ENCODE results near the gene B4GALT2.

B4GALT2 gene

DNA sequence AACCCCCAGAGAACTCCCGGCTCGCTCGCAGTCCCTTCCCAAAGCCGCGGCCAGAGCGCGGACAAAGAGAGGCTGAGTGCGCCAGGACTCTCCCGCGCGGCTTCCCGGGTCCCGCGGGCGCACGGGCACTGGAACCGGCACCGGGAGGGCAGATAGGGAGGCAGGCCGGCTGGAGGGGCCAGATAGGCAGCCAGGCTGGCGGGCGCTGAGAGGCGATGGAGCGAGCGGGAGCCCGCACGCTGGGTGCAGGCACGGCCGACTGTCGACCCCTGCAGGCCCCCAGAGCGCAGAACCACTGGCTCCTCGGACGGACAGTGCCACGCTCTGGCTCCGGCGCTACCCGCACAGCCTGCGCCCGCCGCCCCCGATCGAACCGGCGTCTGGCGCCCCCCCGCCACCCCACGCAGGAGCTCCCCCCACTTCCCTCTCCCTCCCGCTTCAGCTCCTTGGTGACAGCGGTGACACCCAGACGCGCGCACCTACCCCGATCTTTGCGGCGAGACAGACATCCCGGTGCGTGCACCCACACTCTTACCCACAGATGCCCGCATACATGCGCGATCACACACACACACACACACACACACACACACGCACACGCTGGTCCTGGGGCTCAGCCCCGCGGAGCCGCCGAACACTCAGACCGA is 51.7 kb downstream of the B4GALT2 start:
- peak; percentile 30 for DNase-seq

GRCh38 chr1:44031252-44032169 is 52.5 kb downstream of the B4GALT2 start, which contains the start of gene SLC6A9:
SLC6A9 (minus strand) TSS chr1:44031462; CDS start chr1:44024277, 7,185 bp downstream.
- no peak for DNase-seq

DNA sequence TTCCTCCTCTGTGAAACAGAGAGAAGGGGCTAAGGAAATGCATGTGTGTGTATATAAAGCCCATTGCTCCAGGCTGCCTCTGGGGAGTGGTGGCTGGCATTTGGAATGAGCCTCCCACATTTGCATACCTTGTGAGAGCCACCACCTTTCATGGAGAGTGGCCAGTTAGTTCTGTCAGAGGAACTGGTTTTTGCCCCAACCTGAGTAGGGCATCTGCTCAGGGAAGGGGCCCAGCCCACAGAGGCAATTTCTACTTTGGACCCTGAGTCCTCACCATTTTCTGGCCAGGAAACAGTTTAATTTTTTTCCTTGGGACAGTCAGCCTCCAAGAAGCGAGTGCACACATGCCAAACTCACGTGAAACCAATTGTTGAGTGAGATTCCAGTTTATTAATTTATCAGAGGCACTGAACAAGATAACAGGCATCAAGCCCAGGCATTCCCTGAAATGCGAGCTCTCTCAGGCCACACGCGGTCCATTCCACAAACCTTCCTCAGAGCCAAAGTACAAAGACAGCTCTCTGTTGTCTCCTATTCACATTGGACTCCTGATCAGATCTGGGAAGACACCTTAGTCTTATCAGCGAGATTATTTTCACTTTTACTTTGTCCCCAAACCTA is 53.3 kb downstream of the B4GALT2 start:
- no peak for DNase-seq

DNA sequence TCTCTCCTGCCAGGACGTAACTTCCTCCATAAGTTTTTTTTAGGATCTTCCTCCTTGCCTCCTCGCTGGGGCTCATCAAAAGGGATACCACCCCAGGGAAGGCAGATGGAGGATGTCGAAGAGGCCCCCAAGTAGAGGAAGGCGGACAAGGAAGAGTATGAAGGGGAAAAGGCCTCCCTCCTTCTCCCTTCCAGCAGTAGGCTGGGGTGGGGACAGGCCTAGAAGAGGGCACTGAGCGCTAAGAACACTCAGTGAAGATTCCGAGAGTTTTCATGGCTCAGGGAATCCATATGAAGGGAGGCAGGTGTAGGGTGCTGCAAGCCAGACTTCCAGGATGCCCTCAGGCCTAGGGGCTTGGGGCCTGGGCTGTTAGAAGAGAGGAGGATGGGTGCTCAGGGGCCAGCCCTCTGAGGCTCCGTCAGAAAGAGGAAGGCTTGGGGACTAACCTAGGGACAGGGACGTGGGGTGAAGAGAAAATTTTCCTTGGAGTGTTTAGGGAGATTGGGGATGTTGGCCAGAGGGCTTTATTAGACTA is 54.1 kb downstream of the B4GALT2 start:
- DNase-seq = no peak

DNA sequence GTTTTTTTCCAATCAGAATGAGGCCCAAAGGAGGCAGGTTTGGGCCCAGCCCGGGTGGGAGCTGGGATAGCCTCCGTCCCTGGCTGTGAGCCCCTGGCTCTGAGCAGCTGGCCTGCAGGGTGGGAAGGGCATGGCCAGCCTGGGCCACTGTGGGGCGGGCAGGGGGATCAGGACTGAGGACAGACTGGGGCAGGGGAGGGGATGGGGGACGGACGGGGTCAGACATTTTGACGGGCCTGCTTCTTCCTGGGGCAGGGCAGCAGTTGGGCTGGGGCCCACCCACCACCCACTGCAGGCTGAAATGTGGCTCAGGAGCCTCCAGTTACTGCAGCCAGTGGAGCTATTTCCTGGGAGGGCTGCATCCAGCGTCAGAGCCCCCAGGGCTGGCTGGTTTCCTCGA is 54.7 kb downstream of the B4GALT2 start:
- DNase-seq = no peak

DNA sequence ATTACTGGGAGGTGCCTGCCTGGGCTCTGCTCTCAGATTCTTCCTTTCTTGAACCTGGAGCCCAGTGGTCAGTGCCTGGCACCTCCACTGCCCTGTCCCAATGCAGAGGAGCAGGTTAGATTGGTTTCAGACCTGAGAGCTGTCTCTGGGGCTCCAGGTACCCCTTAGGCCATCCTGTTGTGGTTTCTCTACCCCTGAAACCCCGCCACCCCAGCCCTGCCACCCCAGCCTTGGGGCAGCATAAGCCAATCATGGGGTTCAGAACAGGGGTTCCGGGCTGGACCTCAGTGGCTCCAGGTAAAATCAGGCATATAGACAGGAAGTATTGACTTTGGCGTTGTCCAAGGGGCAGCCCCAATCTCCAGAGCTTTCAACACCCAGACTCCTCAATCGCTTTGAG is 55.4 kb downstream of the B4GALT2 start:
- DNase-seq = no peak

- DNase-seq = no peak
Observed at GRCh38 chr1:44034976-44035716, 56.1 kb downstream of the B4GALT2 start.

GRCh38 chr1:44035726-44036408 is 56.9 kb downstream of the B4GALT2 start:
- no peak for DNase-seq

- peak; percentile 55 for DNase-seq
Observed at GRCh38 chr1:44036409-44037139, 57.6 kb downstream of the B4GALT2 start.

- no peak for DNase-seq
Observed at GRCh38 chr1:44037154-44037553, 58.1 kb downstream of the B4GALT2 start.

DNA sequence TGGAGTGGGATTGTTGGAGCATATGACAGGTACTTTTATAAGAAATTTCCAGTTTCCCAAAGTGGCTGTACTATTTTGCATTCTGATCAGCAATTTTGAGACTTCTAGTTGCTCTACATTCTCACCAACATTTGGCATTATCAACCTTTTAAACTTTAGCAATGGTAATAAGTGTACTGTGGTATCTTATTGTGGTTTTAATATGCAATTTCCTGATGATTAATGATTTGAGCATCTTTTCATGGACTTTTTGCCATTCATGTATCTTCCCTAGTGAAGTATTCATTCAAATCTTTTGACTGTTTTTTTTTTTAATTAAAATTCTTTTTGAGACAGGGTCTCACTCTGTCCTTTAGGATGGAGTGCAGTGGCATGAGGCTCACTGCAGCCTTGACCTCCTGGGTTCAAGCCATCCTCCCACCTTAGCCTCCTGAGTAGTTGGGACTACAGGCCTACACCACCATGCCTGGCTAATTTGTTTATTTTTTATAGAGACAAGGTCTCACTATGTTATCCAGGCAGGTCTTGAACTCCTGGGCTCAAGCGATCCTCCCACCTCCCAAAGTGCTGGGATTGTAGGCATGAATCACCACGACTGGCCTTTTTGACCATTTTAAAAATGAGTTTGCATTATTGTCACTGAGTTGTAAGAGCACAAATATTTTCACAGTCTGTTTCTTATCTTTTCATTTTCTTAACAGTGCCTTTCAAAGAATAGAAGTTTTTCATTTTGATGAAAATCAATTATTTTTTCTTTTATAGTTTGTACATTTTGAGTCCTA is 60.1 kb downstream of the B4GALT2 start:
- no peak for DNase-seq

- DNase-seq = no peak
Observed at GRCh38 chr1:44040418-44040817, 61.4 kb downstream of the B4GALT2 start.

All from T1000 (cell line).